Epithelial cell of proximal tubule (primary cell): Measurements from ENCODE around the gene PLIN3. TPM values are rescaled to one million over a fixed set of nuclear protein-coding genes. Genes with fewer than 3 reads are reported as not detected.
"Not testable (repeated sequence)": the region's sequence is repeated elsewhere in the genome, so short reads cannot be mapped to it uniquely, and the experiment has no call there.

Experiments
- DNase-seq: peaks from one replicate; pipeline ENCODE4 v3.0.0-alpha.2; 2011; ENCODE audit warnings: low read depth
- H3K4me3 ChIP-seq: 2 replicates; pipeline ENCODE4 v1.5.1; 2011; ENCODE audit warnings: low read depth, mild to moderate bottlenecking, low read length
- total RNA-seq: library from RNA; depleted of rRNA; stranded (reverse); fragments of >200 nt; gene quantifications from 2 replicates; pipeline ENCODE4 v1.2.3, GENCODE V29; 2015
- TF ChIP-seq, protein P1 (sequence below): conservative IDR thresholded peaks from 2 replicates; pipeline ENCODE4 v1.5.1; 2012; ENCODE audit warnings: low read depth, mild to moderate bottlenecking, low read length

Gene PLIN3
- total RNA-seq, 1 donor from 2014 or later: 151 TPM

DNA sequence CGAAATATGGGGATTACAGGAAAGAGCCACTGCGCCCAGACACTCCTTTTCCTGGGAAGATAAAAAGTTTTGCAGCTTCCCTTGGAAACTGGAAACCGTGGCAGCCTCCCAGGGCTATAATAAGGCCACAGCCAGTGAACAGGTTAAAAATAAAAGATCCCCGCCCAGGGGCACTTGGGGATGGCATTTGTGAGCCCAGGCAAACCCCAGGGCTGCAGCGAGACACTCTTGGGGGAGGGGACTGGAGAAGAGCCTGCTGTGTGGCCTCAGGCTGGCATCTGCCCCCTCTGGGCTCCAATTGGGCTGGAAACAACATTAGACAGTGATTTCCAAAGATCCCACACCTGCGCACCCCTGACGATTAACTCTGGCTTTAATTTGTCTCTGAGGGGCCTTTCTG, 64.8 kb downstream of the PLIN3 start:
- TF ChIP-seq, protein P1, sequence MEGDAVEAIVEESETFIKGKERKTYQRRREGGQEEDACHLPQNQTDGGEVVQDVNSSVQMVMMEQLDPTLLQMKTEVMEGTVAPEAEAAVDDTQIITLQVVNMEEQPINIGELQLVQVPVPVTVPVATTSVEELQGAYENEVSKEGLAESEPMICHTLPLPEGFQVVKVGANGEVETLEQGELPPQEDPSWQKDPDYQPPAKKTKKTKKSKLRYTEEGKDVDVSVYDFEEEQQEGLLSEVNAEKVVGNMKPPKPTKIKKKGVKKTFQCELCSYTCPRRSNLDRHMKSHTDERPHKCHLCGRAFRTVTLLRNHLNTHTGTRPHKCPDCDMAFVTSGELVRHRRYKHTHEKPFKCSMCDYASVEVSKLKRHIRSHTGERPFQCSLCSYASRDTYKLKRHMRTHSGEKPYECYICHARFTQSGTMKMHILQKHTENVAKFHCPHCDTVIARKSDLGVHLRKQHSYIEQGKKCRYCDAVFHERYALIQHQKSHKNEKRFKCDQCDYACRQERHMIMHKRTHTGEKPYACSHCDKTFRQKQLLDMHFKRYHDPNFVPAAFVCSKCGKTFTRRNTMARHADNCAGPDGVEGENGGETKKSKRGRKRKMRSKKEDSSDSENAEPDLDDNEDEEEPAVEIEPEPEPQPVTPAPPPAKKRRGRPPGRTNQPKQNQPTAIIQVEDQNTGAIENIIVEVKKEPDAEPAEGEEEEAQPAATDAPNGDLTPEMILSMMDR: no peak
- no peak overlapping the region for H3K4me3 ChIP-seq
- DNase-seq: no peak

DNA sequence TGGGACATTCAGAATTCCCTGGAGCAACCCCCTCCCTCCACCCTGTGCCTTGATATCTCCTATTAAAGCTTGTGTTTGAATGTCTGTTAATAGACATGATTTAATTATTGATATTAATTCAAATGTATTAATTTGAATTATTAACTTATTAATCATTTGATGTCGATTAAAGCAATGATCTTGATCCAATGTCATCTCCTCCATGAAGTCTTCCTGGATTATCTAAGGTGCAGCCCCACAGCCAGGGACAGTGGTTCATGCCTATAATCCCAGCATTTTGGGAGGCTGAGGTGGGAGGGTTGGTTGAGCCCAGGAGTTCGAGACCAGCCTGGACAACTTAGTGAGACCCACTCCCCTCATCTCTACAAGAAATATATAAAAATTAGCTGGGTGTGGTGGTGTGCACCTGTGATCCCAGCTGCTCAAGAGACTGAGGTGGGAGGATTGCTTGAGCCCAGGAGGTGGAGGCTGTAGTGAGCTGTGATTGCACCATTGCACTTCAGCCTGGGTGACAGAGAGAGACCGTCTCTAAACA, 66.3 kb downstream of the PLIN3 start:
- H3K4me3 ChIP-seq: no peak overlapping the region
- DNase-seq: no peak
- TF ChIP-seq, protein P1: no peak

DNA sequence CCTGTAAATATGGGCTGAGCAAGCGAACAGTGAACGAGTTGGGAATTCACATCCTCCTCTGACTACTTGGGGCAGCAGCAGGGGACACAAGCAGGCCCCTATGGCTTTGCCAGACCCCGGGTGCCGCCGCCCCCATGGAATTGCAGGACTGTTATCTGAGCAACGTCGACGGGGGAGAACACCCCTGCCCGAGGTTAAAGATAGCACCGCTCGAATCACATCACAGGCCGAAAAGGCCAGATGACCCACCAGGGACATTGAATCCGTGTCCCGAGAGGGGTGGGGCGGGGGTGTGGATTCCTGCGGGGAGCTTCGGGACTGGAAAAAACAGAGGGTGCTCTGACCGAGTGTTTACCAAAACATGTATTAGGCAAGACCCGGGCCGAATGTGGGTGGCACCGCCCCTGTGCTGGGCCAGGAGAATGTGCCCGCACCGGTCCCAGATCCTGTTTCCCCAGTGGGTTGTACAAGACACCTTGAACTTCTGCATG, 66.8 kb downstream of the PLIN3 start:
- DNase-seq: no peak
- TF ChIP-seq, protein P1: no peak
- no peak overlapping the region for H3K4me3 ChIP-seq

DNA sequence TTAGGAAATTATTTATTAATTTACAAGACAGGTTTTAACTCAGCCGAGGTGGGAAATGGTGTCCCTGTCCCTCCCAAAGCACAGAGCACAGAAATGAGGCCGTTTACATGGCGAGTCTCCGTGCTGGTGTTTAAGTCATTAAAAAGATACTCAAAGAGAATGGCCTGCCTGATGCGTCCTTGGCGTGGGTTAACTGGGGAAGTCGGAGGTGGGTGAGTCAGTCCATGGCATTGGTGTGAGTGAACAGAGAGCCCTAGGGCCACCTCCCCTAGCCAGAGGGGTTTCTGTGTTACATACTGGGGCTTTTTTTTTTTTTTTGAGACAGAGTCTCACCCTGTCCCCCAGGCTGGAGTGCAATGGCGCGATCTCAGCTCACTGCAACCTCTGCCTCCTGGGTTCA, 72.1 kb downstream of the PLIN3 start:
- no peak overlapping the region for H3K4me3 ChIP-seq
- TF ChIP-seq, protein P1: no peak
- no peak for DNase-seq

DNA sequence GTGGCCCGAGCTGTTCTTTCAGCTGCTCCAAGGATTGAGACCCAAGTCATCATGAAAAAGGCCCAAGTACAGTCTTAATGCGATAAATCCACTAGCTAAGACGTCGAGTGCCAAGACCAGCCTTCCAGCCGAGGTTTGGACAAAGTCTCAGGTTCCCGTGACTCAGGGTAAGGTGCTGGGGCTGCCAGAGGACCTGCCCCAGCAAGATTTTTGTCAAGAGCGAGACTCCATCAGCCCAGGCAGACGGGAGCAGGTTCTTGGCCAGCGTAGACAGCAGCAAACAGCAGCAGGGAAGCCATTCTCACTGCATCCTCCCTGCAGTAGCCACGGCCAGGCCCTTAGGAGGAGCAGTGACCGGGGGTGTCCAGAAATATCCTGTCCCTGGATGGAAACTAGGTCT, 72.5 kb downstream of the PLIN3 start:
- no peak for DNase-seq
- TF ChIP-seq, protein P1: no peak
- no peak overlapping the region for H3K4me3 ChIP-seq

DNA sequence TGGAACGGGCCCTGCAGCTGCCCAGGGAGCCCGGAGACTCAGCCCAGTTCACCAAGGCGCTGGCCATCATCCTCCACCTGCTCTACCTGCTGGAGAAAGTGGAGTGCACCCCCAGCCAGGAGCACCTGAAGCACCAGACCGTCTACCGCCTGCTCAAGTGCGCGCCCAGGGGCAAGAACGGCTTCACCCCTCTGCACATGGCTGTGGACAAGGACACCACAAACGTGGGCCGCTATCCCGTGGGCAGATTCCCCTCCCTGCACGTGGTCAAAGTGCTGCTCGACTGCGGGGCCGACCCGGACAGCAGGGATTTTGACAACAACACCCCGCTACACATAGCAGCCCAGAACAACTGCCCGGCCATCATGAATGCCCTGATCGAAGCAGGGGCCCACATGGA, 74.2 kb downstream of the PLIN3 start:
- not testable (repeated sequence) for H3K4me3 ChIP-seq, DNase-seq

DNA sequence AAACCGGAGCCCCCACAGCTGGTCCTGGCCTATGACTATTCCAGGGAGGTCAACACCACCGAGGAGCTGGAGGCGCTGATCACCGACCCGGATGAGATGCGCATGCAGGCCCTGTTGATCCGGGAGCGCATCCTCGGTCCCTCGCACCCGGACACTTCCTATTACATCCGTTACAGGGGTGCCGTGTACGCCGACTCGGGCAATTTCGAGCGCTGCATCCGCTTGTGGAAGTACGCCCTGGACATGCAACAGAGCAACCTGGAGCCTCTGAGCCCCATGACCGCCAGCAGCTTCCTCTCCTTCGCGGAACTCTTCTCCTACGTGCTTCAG, 74.6 kb downstream of the PLIN3 start:
- peak overlapping the region; percentile 76 for H3K4me3 ChIP-seq
- not testable (repeated sequence) for DNase-seq

DNA sequence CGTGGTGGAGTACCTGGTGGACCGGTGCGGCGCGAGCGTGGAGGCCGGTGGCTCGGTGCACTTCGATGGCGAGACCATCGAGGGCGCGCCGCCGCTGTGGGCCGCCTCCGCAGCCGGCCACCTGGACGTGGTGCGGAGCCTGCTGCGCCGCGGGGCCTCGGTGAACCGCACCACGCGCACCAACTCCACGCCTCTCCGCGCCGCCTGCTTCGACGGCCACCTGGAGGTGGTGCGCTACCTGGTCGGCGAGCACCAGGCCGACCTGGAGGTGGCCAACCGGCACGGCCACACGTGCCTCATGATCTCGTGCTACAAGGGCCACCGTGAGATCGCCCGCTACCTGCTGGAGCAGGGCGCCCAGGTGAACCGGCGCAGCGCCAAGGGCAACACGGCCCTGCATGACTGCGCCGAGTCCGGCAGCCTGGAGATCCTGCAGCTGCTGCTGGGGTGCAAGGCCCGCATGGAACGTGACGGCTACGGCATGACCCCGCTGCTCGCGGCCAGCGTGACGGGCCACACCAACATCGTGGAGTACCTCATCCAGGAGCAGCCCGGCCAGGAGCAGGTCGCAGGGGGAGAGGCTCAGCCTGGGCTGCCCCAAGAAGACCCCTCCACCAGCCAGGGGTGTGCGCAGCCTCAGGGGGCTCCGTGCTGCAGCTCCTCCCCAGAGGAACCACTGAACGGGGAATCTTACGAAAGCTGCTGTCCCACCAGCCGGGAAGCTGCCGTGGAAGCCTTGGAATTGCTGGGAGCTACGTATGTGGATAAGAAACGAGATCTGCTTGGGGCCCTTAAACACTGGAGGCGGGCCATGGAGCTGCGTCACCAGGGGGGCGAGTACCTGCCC, 75.2 kb downstream of the PLIN3 start:
- H3K4me3 ChIP-seq: peak overlapping the region; percentile 76
- DNase-seq: not testable (repeated sequence)
